NT2/D1 (cell line): ENCODE results near the gene CPNE9.

ENCODE experiments used
- SUZ12 ChIP-seq: IDR thresholded peaks from 2 replicates; pipeline ENCODE4 v1.6.1; 2011; ENCODE audit not compliant: insufficient read length, insufficient read depth; ENCODE audit errors: extremely low read depth
- YY1 ChIP-seq: IDR thresholded peaks from 2 replicates; pipeline ENCODE4 v1.6.1; 2011; ENCODE audit not compliant: insufficient read length, insufficient read depth
- ZNF274 ChIP-seq: IDR thresholded peaks from 2 replicates; pipeline ENCODE4 v1.6.1; 2011; ENCODE audit warnings: mild to moderate bottlenecking, low read depth, low read length

DNA sequence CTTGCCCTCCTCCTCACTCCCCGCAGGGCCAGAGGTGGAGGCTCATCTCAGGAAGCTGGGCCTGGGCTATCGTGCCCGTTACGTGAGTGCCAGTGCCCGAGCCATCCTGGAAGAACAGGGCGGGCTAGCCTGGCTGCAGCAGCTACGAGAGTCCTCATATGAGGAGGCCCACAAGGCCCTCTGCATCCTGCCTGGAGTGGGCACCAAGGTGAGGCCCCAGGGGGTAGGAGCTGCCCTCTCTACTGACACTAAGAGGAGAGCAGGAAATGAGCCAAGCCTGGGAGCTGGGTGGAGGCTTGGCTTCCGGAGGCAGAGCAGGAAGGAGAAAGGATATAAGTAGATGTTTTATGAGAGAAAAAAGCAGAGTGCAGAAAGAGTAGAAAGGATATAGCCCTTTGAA is 51.0 kb downstream of the CPNE9 start:
- TF ChIP-seq YY1: no peak
- TF ChIP-seq SUZ12: no peak
- TF ChIP-seq ZNF274: no peak
